NOMO-1 treated with dmso at 0.1 percent for 144 hours (cell line): ENCODE measurements around the gene C1S.
"Not testable (repeated sequence)": the region's sequence is repeated elsewhere in the genome, so short reads cannot be mapped to it uniquely, and the experiment has no call there.

Source experiments
- DNase-seq: peaks from one replicate; lab custom pipeline; 2025; ENCODE audit not compliant: unreplicated experiment; lab: John Stamatoyannopoulos, UW

The C1S gene

GRCh38 chr12:7046383-7047105, 14.0 kb upstream of the C1S start:
- DNase-seq = no peak

DNA sequence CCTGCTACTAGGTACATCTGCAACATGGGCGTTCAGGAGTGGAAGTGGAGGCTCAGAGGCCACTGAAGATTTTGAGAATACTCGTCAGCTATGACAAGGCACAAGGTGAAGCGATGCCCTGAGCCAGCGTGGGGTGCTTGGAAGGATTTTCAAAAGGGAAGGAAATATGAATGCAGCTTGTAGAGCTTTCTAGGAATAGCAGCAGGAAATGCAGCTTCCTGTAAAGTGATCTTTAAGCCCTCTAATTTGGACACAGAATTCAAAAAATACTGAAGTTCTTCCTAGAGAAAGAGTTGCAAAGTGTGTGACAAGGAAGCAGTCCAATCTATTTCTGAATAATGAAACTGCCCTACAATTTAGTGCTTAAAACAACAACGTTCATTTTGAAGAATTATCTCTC, 13.2 kb upstream of the C1S start:
- DNase-seq = no peak

- not testable (repeated sequence) for DNase-seq
Measured at GRCh38 chr12:7049445-7049951, 11.0 kb upstream of the C1S start.

GRCh38 chr12:7049973-7050372, 10.5 kb upstream of the C1S start:
- not testable (repeated sequence) for DNase-seq

DNA sequence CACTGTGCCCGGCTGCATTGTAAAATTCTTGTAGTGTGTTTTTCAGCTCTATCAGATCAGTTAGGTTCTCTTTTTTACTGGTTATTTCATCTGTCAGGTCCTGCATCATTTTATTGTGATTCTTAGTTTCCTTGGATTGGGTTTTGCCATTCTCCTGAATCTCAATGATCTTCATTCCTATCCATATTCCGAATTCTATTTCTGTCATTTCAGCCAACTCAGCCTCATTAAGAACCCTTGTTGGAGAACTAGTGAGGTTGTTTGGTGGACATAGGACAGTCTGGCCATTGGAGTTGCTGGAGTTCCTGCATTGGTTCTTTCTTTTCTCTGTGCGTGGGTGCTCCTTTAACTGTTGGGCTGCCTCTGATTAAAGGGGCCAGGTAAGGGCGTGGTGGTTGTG, 5.6 kb upstream of the C1S start:
- no peak for DNase-seq

GRCh38 chr12:7055736-7056135, 4.8 kb upstream of the C1S start:
- DNase-seq = not testable (repeated sequence)

GRCh38 chr12:7058163-7058845, 2.2 kb upstream of the C1S start:
- DNase-seq = no peak

- no peak for DNase-seq
Measured at GRCh38 chr12:7058850-7059395, 1.6 kb upstream of the C1S start.

DNA sequence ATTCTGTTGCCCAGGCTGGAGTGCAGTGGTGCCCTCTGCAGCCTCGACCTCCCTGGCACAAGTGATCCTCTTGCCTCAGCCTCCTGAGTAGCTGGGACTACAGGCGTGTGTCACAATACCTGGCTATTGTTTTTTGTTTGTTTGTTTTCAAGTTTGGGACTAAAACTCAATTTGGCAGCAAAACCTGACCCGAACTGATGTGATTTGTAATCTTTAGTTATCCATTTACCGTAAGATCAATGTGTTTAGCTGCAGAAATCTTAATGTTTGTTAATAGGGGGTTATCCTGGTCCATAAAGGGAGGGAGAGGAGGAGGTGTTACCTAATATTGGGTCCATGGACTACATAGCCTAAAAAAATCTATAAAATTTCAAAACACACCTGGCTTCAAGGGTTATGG, 738 bp upstream of the C1S start:
- DNase-seq = no peak

DNA sequence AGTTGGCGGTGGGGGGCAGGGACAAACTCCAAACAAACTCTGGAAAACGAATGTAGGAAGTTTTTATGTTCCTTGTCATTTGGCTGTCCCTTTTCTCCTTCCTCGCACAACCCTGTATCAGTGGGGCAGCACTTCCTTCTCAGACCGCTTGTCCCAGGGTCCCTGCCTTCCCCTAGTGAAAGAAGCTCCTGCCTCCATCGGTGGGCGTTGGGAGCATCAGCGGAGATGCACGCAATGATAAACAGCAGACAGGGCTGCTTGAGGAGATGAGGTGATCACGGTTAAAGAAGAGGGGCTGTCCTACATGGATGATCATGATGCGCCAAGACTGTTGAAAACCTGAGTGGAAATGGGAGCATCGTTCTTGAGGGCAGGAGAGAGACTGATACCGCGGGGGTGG, 620 bp downstream of the C1S start:
- no peak for DNase-seq

DNA sequence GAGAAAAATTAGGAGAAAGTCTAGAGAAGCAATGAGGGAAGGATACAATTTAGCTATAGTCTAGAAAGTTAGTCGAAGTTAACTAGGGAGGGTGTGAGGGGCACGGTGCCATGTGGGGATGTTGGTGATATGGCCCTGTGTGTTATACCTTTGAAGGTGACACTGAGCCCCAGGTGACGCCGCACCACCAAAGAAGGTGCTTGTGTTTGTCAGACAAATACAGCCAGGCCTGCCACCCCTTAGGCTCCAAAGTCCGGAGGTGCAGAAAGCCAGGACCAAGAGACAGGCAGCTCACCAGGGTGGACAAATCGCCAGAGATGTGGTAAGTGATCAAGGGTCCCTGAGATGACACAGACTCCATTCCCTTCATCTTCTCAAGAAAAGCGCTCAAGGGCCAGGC, 1.1 kb downstream of the C1S start:
- no peak for DNase-seq

DNA sequence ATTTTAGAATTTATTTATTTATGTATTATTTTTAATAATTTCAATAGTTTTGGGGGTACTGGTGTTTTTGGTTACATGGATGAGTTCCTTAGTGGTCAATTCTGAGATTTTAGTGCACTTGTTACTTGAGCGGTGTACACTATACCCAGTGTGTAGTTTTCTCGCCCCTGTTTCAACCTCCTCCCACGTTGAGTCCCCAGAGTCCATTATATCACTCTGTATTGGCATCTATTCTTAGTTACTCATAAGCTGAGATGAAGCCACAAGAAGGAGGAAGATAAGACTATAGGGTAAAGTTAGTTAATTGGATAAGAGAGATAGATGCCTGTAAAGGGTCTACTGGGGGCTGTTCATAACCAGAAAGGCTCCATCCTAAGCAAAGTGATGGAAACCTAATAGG, 4.0 kb downstream of the C1S start:
- no peak for DNase-seq

GRCh38 chr12:7065073-7065623, 4.6 kb downstream of the C1S start:
- DNase-seq = no peak

DNA sequence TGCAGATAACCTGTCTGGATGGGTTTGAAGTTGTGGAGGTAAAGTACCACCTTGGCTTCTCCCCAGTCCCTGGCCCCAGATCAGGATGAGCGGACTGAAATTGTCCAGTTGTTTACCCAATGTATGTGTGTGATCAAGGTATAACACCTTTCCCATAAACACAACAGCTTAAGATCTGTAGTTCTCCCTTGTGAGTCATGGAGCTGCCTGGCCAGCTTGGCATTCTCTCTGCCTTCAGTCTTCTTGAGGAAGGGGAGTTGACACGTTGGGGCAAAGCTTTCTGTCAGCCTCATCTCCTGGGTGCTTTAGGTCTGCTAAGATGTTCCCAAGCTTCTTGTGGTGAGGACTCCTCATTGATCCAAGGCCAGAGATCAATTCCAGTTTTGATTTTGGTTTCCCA, 6.1 kb downstream of the C1S start:
- DNase-seq = no peak

DNA sequence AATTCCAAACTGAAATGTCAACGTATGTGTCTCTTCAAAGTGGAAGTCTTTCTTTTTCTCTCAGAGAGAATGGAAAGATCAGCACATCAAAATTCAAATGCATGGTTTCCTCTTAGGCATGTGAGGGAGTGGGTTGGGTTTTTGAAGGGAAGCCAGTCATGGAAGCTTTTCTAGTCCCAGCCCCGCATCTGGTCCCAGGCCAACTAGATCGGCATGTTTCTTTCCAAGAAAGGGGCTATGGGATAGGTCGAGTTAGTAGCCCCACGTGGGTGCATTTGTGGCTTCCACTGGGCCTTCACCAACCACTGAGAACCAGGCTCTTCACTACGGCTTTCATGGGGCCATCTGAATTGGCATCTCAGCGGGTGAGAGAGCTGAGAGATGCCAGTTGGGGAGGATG, 6.6 kb downstream of the C1S start:
- no peak for DNase-seq

DNA sequence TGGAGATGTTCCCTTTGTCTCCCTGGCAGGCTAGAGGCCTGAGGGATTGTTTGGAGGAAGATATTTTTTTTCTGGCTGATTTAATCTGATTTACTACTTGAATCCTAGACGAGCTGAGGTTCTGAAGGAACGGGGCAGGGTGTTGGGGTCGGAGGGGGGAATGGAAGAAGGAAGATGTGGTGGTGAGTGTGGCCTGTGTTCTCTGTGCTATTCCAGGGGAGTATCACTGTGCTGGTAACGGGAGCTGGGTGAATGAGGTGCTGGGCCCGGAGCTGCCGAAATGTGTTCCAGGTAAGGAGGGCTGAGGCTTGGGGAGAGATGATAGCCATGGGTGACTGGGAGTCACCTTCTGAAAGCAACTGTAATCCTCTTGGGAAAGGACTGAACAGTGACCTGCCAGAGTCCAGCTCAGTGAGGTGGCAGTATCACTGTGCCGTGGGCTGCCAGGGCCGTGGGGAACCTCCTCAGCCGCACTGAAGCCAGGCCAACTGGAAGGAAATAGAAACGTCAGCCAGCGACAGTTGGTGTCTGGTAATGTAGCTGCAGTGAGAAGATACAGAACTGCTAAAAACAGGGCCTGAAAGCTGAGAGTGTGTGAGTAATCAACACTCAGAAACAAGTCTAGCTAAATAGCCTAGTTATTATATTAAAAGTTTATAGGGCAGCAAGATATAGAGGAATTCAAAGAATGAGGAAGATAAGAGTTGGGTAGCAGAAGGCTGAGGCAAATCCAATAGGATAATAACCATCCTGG, 7.9 kb downstream of the C1S start:
- DNase-seq = no peak

- no peak for DNase-seq
Measured at GRCh38 chr12:7068994-7069346, 8.5 kb downstream of the C1S start.

- no peak for DNase-seq
Measured at GRCh38 chr12:7069386-7069785, 8.9 kb downstream of the C1S start.

- no peak for DNase-seq
Measured at GRCh38 chr12:7072035-7072434, 11.5 kb downstream of the C1S start.

DNA sequence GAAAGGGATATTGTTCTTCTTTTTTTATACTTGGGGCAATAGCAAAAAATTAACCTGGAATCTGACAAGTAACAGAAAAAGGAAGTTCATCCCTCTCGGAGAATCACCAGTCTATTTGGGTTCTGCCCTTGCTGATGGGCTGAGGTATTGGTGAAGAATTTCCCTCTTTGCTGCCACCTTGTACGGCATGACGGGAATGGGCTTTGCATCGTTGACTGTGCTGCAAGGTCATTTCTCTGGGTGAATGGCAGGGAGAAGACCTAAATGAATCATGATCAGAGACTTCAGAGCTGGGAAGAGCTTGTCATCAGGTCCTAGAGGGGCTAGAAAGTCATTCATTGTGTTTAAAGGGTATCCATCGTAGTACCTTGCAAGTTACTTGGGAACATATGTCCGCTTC, 12.0 kb downstream of the C1S start:
- no peak for DNase-seq

GRCh38 chr12:7073946-7074345, 13.4 kb downstream of the C1S start:
- no peak for DNase-seq
